Activated CD8-positive, alpha-beta memory T cell treated with anti-CD3 and anti-CD28 coated beads for 24 hours (primary cell): ENCODE measurements around the gene OR10G8.

Experiments
- DNase-seq: peaks from one replicate; pipeline ENCODE4 v3.0.0-alpha.2; 2020

Gene OR10G8

GRCh38 chr11:124079631-124080326, 53.2 kb downstream of the OR10G8 start:
- DNase-seq: no peak
